Measurements from ENCODE around the gene SORBS1. TPM values are rescaled to one million over a fixed set of nuclear protein-coding genes. Genes with fewer than 3 reads are reported as not detected.
A peak's percentile ranks its signal among the peaks of the same experiment; 100 is the strongest.

The SORBS1 gene
- total and polyA plus RNA-seq, 8 donors = 11.4 to 25.6 (median 16.8) TPM

DNA sequence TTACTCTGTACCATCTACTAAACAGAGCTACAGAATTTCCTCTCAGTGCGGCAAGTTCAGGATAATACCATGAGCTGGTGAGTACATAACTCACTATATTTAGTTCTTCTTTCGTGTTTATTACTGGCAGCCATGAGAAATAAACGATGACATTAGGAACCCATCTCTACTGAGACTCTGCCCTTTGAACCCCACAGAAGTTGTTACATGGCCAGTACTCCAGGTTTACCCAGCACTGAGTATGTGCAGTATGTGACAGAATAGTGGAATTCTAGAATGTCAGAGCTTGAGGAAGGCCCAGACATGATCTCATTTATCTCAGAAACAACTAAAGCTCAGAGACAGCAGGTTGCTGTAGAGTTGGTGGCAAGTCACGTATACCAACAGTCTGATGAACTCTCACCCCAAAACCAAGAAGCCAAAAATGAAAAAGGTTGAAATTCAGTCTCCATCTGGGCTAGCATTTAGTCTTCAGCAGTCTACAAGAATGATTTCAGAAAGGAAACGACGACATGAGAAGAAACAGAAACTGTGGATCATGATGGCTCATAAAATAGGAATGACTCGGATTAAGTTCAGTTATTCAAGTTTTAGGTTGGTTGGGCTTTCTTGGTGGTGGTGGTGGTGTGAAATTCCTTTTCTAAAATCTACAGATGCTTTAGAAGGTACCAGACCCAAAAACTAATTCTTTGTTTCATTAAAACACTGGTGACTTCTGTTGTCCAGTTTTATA is 78.5 kb downstream of the SORBS1 start:
- Histone ChIP-seq H3K4me1 (peaks cover 6 to 8% (median 7%) of the 10 kb centered on the region in 3 donors), H3K4me3 (no peak overlapping the region), H3K27me3 (no peaks in the 10 kb centered on the region), H3K27ac (no peak overlapping the region), H3K36me3 (no peaks in the 10 kb centered on the region), H3K9me3 (no peaks in the 10 kb centered on the region)
- no peak for ATAC-seq
- 91% methylated on average over 7 of the region's 7 CpGs for WGBS, 2 donors
- DNase-seq = no peak
- TF ChIP-seq CTCF (IDR thresholded peaks at IDR 0.05) = no peak
- intact Hi-C loops (cut with DNase I) = no loop called here
- no peak for FAIRE-seq

GRCh38 chr10:95480901-95481491 is 80.2 kb downstream of the SORBS1 start:
- Histone ChIP-seq H3K36me3 (no peaks in the 10 kb centered on the region), H3K9me3 (no peaks in the 10 kb centered on the region), H3K4me3 (no peak overlapping the region), H3K4me1 (peaks cover 20 to 23% (median 20%) of the 10 kb centered on the region in 3 donors), H3K27me3 (no peaks in the 10 kb centered on the region), H3K27ac (no peak overlapping the region)
- TF ChIP-seq CTCF (IDR thresholded peaks at IDR 0.05) = no peak
- WGBS, 2 donors = 86 to 88% methylated on average over 4 of the region's 4 CpGs
- FAIRE-seq (no peak), DNase-seq (no peak), ATAC-seq (no peak)
- intact Hi-C loops (cut with DNase I) = no loop called here

GRCh38 chr10:95480102-95480900 is 80.9 kb downstream of the SORBS1 start:
- H3K36me3 ChIP-seq = no peaks in the 10 kb centered on the region
- H3K27ac ChIP-seq = no peak overlapping the region
- no peak overlapping the region for H3K4me3 ChIP-seq
- no peak for ATAC-seq
- H3K4me1 ChIP-seq = peaks cover 25 to 28% (median 27%) of the 10 kb centered on the region in 3 donors
- intact Hi-C loops (cut with DNase I) = no loop called here
- no peak for DNase-seq
- TF ChIP-seq CTCF (IDR thresholded peaks at IDR 0.05) = no peak
- H3K9me3 ChIP-seq = no peaks in the 10 kb centered on the region
- H3K27me3 ChIP-seq = no peaks in the 10 kb centered on the region
- 75% methylated on average over 11 of the region's 11 CpGs for WGBS, 2 donors
- FAIRE-seq = no peak

DNA sequence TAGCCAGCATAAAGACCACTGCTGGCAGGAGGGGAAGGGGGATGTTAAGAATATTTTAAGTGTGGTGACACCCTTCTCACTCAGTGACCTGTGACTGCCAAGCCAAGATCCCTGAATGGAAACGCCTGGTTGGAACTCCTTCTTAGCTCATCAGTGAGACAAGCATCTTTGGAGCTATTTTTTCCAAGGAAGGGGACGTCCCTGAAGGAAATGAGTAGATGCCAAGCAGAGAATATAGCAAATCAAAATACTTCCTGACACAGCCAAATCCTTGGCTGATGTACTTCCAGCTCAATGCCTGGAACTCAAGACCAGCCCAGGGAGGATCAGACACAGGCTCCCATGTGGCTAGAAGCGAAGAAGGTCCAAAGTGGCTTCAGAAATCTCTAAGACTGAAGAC is 82.2 kb downstream of the SORBS1 start:
- H3K36me3 ChIP-seq = no peaks in the 10 kb centered on the region
- ATAC-seq (no peak), DNase-seq (no peak), FAIRE-seq (no peak)
- intact Hi-C loops (cut with DNase I) = no loop called here
- H3K4me1 ChIP-seq = peaks cover 38 to 41% (median 40%) of the 10 kb centered on the region in 3 donors
- TF ChIP-seq CTCF (IDR thresholded peaks at IDR 0.05) = no peak
- no peak overlapping the region for H3K4me3 ChIP-seq
- H3K27me3 ChIP-seq = no peaks in the 10 kb centered on the region
- peak overlapping the region in 1 of 4 donors; percentile 7 for H3K27ac ChIP-seq
- H3K9me3 ChIP-seq = no peaks in the 10 kb centered on the region
- WGBS, 2 donors = 78 to 80% methylated on average over 3 of the region's 3 CpGs

Measured in pancreas (tissue), 10 donors.